Ammon's horn (tissue), 1 donor: ENCODE results near the gene IFNA21.
"Not testable (repeated sequence)": the region's sequence is repeated elsewhere in the genome, so short reads cannot be mapped to it uniquely, and the experiment has no call there.

ENCODE experiments used
- DNase-seq: peaks from one replicate; pipeline ENCODE4 v3.0.0-alpha.2; 2016; ENCODE audit warnings: low spot score

The IFNA21 gene

DNA sequence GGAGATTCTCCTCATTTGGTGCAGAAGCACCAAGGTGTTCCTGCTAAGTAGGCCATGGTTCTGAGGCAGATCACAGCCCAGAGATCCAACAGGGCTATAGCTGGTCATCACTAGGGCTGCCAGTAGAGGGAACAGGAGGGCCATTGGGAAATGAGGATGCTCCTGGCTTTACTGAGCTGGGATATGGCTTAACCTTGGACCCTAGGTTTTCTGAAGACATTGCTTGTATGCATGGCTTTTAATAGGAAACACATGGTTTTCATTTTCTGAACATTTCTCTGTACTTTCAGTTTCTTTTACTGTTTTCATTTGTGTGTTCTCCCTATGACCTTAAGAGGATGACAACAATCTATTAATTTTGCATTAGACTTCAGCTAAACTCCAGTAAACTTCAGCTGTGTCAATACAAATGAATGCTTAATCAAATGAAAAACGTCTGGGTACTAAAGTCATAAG, 25.0 kb downstream of the IFNA21 start, which contains the start of gene IFNW1:
Gene IFNW1, minus strand, starts transcription at position 406 of the 456 bp plus-strand sequence. Its CDS starts 262 bp downstream, at position 144.
- DNase-seq, result no peak

DNA sequence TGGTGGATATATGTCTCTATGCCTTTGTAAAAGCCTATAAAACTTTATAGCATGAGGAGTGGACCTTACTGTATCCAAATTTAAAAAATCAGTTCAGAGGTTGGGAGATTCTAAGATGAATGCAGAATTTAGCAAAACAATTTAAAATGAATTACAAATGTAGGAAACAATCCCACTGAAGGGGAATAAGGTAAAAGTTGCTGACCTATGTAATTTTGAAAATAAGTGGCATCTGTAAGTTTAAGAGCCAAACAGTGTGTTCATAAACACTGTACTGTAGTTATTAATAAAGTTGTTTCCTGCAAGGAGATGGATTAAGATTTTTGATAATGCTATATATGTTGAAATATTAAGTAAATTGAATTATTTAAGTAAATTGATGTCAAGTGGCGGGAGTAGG, 29.4 kb downstream of the IFNA21 start:
- DNase-seq, result no peak

DNA sequence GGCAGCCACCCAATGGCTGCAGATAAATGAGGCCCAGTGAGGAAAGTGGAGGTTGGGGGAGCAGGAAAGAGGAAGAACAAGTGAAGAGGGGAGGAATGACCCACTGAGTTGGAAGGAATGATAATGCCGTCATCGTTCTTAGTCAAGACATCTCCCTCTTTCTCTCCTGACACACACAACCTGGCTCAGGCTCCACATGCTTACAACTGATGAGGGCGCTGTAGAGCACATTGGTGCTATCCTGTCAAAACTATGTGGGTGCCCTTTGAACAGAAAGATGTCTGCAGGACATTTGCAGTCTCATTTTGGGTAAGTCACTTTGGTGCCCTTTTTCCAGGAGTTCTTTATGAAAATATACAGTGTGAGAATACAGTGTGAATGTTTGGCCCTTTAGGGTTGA, 30.7 kb downstream of the IFNA21 start:
- no peak for DNase-seq

DNA sequence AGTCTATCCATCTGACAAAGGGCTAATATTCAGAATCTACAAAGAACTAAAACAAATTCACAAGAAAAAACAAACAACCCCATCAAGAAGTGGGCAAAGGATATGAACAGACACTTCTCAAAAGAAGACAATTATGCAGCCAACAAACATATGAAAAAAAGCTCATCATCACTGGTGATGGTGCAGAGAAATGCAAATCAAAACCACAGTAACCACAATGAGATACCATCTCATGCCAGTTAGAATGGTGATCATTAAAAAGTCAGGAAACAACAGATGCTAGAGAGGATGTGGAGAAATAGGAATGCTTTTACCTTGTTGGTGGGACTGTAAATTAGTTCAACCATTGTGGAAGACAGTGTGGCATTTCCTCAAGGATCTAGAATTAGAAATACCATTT, 38.3 kb downstream of the IFNA21 start:
- DNase-seq, result not testable (repeated sequence)

DNA sequence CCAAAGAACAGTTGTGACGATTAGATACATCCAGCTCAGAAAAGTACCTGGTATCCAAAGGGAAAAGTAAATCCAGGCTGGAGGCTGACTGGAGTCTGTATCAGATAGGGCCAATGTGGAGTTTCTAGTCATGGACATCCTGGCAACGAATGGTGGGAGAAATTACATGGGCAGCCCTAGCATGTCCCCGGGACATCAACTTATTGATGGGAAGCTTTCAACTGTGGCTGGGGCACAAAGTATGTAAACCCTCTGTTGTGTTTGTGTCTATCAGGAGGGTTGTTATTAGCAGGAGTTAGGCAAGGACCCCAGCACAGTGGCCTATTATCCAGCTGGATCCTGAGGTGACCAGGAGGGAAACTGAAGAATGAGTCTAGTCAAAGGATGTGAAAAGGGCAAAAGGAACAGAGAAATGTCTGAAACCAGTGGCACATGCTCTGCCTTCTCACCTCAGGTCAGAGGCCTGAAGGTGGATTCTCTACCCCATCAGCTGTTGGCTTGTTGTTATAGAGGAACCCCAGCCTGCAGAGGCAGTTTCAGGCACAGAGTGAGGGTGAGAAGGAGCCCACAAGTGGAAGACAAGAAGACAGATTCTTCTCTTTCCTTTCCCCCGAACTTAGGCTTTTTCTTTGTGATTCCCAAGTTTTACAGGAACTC, 44.7 kb downstream of the IFNA21 start:
- no peak for DNase-seq

DNA sequence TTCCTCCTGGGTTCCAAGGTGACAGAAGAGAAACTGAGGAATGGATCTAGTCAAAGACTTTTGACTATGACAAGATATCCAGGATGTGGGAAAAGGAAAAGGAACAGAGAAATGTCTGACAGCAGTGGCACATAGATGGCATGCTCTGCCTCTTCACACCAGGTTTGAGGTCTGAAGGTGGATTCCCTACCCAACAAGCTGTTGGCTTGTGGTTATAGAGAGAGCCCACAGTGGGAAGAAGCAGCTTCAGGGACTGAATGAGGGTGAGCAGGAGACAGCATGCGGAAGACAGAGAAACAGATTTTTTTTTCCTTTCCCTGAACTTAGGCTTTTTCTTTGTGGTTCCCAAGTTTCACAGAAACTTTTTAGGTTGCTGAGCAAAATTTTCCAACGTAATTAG, 45.4 kb downstream of the IFNA21 start:
- DNase-seq, result no peak

DNA sequence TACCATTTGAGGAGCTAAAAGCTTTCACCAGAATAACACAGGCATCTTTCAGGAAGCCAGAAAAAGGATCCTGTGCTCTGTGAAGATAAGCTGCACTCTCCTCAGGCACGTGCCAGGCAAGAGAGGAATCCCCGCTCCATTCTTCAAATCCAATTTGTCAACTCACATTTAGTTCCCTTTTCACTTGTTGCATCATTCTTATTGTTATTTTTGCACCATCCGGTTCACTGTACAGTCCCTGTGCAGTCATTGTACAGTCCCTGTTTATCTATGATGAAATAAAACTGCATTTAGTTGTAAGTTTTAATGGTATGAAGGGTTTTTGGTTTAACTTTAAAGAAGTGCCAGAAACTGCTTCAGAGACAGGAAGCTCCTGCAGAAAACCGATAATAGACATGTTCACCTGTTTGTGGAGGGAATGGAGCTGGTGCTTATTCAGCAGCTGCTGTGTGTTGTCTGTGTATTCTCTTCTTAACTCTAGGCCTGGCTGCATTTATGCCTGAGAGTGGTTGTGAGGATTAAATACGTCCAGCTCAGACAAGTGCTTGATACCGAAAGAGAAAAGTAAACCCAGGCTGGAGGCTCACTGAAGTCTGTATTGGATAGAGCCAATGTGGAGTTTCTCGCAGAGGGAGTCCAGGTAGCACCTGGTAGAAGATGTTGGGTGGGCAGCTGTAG, 47.2 kb downstream of the IFNA21 start:
- DNase-seq, result no peak
